SJSA1 (cell line): ENCODE results near the gene USP47. TPM values are rescaled to one million over a fixed set of nuclear protein-coding genes. Genes with fewer than 3 reads are reported as not detected.

Experiments
- DNase-seq, 2 experiments: peaks; one replicate each; pipeline ENCODE4 v3.0.0-alpha.2; 2015 to 2020; ENCODE audit warnings: low spot score in 2 of 2, low read depth in 1 of 2
- H3K27ac ChIP-seq: fragments of 250-450 bp; sonication (Bioruptor Pico); 2 replicates; pipeline ENCODE4 v1.5.1; 2020; ENCODE audit warnings: mild to moderate bottlenecking, moderate library complexity
- H3K27me3 ChIP-seq: fragments of 250-450 bp; sonication (Bioruptor Pico); replicated peaks from 2 replicates; pipeline ENCODE4 v1.5.1; 2020; ENCODE audit warnings: mild to moderate bottlenecking, moderate library complexity
- H3K36me3 ChIP-seq: fragments of 250-450 bp; sonication (Bioruptor Pico); 2 replicates; pipeline ENCODE4 v1.5.1; 2020; ENCODE audit warnings: mild to moderate bottlenecking
- H3K4me1 ChIP-seq: fragments of 250-450 bp; sonication (Bioruptor Pico); replicated peaks from 2 replicates; pipeline ENCODE4 v1.6.1; 2021; ENCODE audit warnings: mild to moderate bottlenecking
- H3K4me3 ChIP-seq: fragments of 250-450 bp; sonication (Bioruptor Pico); 2 replicates; pipeline ENCODE4 v1.5.1; 2020; ENCODE audit warnings: mild to moderate bottlenecking
- H3K9me3 ChIP-seq: fragments of 250-450 bp; sonication (Bioruptor Pico); replicated peaks from 2 replicates; pipeline ENCODE4 v1.5.1; 2020; ENCODE audit warnings: mild to moderate bottlenecking
- total RNA-seq: library from RNA; depleted of rRNA; stranded (reverse); fragments of >200 nt; shearing (Covaris generic); gene quantifications from 2 replicates; pipeline ENCODE4 v1.2.3, GENCODE V29; 2014

Gene USP47
- total RNA-seq, 1 experiment from 2014 or later: 64.9 TPM

DNA sequence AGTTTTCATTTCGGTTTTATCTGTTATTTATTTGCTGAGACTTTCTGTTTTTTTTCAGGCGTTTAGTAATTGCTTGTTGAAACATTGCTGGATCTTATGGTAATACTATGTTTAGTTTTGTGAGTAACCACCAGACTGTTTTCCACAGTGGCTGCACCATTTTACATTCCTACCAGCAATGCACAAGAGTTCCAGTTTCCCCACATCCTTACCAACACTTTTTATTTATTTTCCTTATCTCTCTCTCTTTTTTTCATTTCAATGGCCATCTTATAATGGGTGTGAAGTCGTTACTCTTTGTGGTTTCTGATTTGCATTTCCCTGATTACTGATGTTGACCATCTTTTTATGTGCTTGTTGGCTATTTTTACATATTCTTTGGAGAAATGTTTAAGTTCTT is 23.7 kb downstream of the USP47 start:
- peak overlapping the region; percentile 13; the same call in 1 of the 2 replicates for H3K27ac ChIP-seq
- H3K9me3 ChIP-seq: no peaks in the 10 kb centered on the region
- peaks cover 26% of the 10 kb centered on the region for H3K4me1 ChIP-seq
- no peak for DNase-seq
- H3K4me3 ChIP-seq: no peak overlapping the region
- H3K27me3 ChIP-seq: no peaks in the 10 kb centered on the region
- H3K36me3 ChIP-seq: peaks cover 7% of the 10 kb centered on the region

GRCh38 chr11:11866203-11866602 is 24.4 kb downstream of the USP47 start:
- no peak overlapping the region for H3K4me3 ChIP-seq
- no peaks in the 10 kb centered on the region for H3K9me3 ChIP-seq
- H3K27ac ChIP-seq: no peak overlapping the region
- peaks cover 23% of the 10 kb centered on the region for H3K4me1 ChIP-seq
- no peak for DNase-seq
- H3K27me3 ChIP-seq: no peaks in the 10 kb centered on the region
- peaks cover 7% of the 10 kb centered on the region for H3K36me3 ChIP-seq

- peaks cover 7% of the 10 kb centered on the region for H3K36me3 ChIP-seq
- no peak overlapping the region for H3K27ac ChIP-seq
- H3K27me3 ChIP-seq: no peaks in the 10 kb centered on the region
- no peaks in the 10 kb centered on the region for H3K9me3 ChIP-seq
- no peak overlapping the region for H3K4me3 ChIP-seq
- DNase-seq: no peak
- peaks cover 22% of the 10 kb centered on the region for H3K4me1 ChIP-seq
Measured at GRCh38 chr11:11867720-11868119, 25.9 kb downstream of the USP47 start.

DNA sequence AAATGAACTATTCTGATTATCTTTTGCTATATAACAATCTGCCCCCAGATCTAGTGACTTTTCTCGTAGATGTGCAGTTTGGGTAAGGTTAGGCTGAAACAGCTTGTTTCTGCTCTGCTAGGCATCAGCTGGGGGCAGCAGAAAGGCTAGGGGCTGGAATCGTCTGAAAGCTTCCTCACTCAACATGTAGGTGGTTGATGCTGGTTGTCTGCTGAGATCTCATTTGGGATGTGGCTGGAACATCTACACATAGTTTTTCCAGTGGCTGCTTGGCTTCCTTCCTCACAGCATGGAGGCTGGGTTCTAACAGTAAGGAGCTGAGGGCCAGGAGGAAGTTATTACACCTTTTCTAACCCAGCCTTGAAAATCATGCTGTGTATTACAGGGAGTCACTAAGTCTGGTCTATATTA is 30.2 kb downstream of the USP47 start:
- no peak overlapping the region for H3K27ac ChIP-seq
- no peak for DNase-seq
- H3K4me1 ChIP-seq: peaks cover 4% of the 10 kb centered on the region; the same call in 1 of the 2 replicates

GRCh38 chr11:11876458-11876857 is 34.7 kb downstream of the USP47 start:
- Histone ChIP-seq H3K36me3 (peaks cover 14% of the 10 kb centered on the region; the same call in 1 of the 2 replicates), H3K4me3 (no peak overlapping the region), H3K27ac (no peak overlapping the region), H3K9me3 (no peaks in the 10 kb centered on the region), H3K4me1 (no peaks in the 10 kb centered on the region; the same call in 1 of the 2 replicates), H3K27me3 (no peaks in the 10 kb centered on the region)
- DNase-seq: no peak

More for the DNA sequence above, 30.2 kb downstream of the USP47 start:
- H3K4me3 ChIP-seq: no peak overlapping the region
- no peaks in the 10 kb centered on the region for H3K9me3 ChIP-seq
- peaks cover 10% of the 10 kb centered on the region for H3K36me3 ChIP-seq
- H3K27me3 ChIP-seq: no peaks in the 10 kb centered on the region

DNA sequence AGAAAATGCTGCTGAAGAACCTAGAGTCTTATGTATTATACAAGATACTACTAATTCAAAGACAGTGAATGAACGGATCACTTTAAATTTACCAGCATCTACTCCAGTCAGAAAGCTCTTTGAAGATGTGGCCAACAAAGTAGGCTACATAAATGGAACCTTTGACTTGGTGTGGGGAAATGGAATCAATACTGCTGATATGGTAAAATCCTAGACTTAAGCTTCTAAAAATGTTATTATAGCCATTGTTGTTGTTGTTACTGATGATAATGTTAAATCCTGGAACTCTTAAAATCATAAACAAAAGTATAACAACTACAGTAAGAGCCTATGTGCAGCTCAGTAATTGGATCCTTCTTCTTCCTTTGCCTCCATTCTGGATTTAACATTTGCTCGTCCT is 38.4 kb downstream of the USP47 start:
- no peaks in the 10 kb centered on the region for H3K27me3 ChIP-seq
- peaks cover 9% of the 10 kb centered on the region for H3K4me1 ChIP-seq
- no peaks in the 10 kb centered on the region for H3K9me3 ChIP-seq
- DNase-seq: no peak
- no peak overlapping the region for H3K4me3 ChIP-seq
- peaks cover 46% of the 10 kb centered on the region for H3K36me3 ChIP-seq
- no peak overlapping the region for H3K27ac ChIP-seq

- H3K27me3 ChIP-seq: no peaks in the 10 kb centered on the region
- DNase-seq: no peak
- no peaks in the 10 kb centered on the region for H3K9me3 ChIP-seq
- H3K4me3 ChIP-seq: no peak overlapping the region
- H3K36me3 ChIP-seq: peaks cover 64% of the 10 kb centered on the region
- no peak overlapping the region for H3K27ac ChIP-seq
- peaks cover 14% of the 10 kb centered on the region for H3K4me1 ChIP-seq
Measured at GRCh38 chr11:11882539-11882938, 40.8 kb downstream of the USP47 start.

DNA sequence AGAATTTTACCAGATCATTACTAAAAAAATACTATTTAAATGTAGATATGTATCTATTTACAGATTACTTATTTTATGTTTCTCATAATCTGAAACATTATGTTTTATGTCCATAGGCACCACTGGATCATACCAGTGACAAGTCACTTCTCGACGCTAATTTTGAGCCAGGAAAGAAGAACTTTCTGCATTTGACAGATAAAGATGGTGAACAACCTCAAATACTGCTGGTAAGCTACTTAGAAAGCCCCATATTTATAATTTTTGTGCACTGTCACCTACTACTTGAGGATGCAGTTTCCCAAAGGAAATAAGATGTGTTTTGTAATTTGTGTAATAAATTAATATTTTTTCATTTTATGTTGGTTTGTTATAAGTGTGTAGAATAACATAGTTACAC is 42.6 kb downstream of the USP47 start:
- no peak overlapping the region for H3K27ac ChIP-seq

GRCh38 chr11:11884774-11885481 is 43.2 kb downstream of the USP47 start:
- peaks cover 84% of the 10 kb centered on the region for H3K36me3 ChIP-seq
- no peaks in the 10 kb centered on the region for H3K27me3 ChIP-seq
- H3K4me3 ChIP-seq: no peak overlapping the region
- H3K27ac ChIP-seq: peak overlapping the region; percentile 31; the same call in 1 of the 2 replicates
- H3K4me1 ChIP-seq: peaks cover 14% of the 10 kb centered on the region
- H3K9me3 ChIP-seq: no peaks in the 10 kb centered on the region
- peak; percentile 23 to 53 for DNase-seq

More for the DNA sequence above, 42.6 kb downstream of the USP47 start:
- Histone ChIP-seq H3K27me3 (no peaks in the 10 kb centered on the region), H3K4me1 (peaks cover 14% of the 10 kb centered on the region), H3K9me3 (no peaks in the 10 kb centered on the region), H3K36me3 (peaks cover 78% of the 10 kb centered on the region), H3K4me3 (no peak overlapping the region)
- DNase-seq: no peak

GRCh38 chr11:11894486-11894885 is 52.7 kb downstream of the USP47 start:
- H3K27ac ChIP-seq: peak overlapping the region; percentile 30
- H3K4me3 ChIP-seq: no peak overlapping the region
- H3K27me3 ChIP-seq: no peaks in the 10 kb centered on the region
- peaks cover 52% of the 10 kb centered on the region for H3K36me3 ChIP-seq
- H3K9me3 ChIP-seq: no peaks in the 10 kb centered on the region
- peak in 1 of 2 experiments; percentile 25 for DNase-seq
- H3K4me1 ChIP-seq: peaks cover 13% of the 10 kb centered on the region

DNA sequence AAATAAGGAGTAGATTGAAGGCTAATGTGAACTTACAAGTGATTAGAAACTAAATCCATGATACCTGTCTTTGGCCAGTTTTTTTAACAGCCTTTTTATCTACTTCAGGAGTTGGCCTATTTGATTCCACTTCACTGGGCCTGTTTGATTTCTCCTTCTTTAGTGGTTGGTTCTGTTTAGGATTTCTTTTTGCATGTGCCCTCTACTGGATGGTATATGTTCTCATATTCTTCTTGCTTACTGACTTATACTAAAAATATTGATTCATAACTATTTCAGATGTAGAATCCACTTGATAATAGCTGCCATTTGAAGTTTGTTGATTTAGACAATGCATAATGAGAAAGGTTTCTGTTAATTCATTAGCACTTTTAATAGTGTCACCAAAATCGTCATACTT is 53.9 kb downstream of the USP47 start:
- H3K4me3 ChIP-seq: no peak overlapping the region
- H3K36me3 ChIP-seq: peaks cover 44% of the 10 kb centered on the region
- no peak overlapping the region for H3K27ac ChIP-seq
- no peak for DNase-seq
- peaks cover 13% of the 10 kb centered on the region for H3K4me1 ChIP-seq
- H3K27me3 ChIP-seq: no peaks in the 10 kb centered on the region
- no peaks in the 10 kb centered on the region for H3K9me3 ChIP-seq

- Histone ChIP-seq H3K4me3 (no peak overlapping the region), H3K4me1 (peaks cover 12% of the 10 kb centered on the region), H3K36me3 (peaks cover 50% of the 10 kb centered on the region), H3K27ac (no peak overlapping the region), H3K27me3 (no peaks in the 10 kb centered on the region), H3K9me3 (no peaks in the 10 kb centered on the region)
- DNase-seq: no peak
Measured at GRCh38 chr11:11898648-11899047, 56.9 kb downstream of the USP47 start.

DNA sequence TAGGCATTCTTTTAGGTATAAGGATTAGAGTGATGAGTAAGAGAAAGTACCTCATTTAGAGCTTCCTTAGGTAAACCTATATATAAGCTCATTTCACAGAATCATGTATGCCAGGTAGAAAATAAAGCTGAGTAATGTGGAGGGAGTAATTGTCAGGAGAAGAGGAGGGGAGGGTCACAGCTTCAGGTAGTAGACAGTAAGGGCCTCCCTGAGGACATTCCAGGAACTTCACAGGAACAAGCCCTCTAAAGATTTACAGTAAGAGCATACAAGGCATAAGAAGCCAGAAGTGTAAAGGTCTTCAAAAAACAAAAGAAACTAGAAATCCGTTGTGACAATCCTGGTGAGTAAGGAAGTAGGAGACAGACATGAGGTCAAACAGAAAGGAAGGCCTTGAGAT is 57.6 kb downstream of the USP47 start:
- Histone ChIP-seq H3K9me3 (no peaks in the 10 kb centered on the region), H3K27ac (no peak overlapping the region), H3K4me1 (peaks cover 5% of the 10 kb centered on the region), H3K27me3 (no peaks in the 10 kb centered on the region), H3K4me3 (no peak overlapping the region), H3K36me3 (peaks cover 58% of the 10 kb centered on the region)
- no peak for DNase-seq

DNA sequence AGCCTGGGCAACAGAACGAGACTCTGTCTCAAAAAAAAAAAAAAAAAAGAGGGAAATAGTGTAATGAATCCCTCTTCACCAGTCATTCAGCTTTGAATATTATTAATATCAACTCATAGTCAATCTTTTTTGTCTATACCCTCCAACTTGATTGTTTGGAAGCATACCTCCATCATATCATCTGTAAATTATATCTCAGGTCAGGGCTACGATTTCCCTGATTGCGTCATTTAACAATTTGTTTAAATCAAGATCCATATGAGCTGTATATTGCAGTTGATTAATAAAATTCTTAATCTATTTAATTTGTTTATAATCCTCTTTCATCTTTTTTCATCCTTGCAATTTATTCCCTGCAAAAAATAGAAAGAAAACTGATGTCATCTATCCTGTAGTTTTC is 60.2 kb downstream of the USP47 start:
- no peak overlapping the region for H3K4me3 ChIP-seq
- H3K36me3 ChIP-seq: peaks cover 52% of the 10 kb centered on the region
- H3K27me3 ChIP-seq: no peaks in the 10 kb centered on the region
- H3K27ac ChIP-seq: no peak overlapping the region
- H3K9me3 ChIP-seq: no peaks in the 10 kb centered on the region
- no peak for DNase-seq
- no peaks in the 10 kb centered on the region for H3K4me1 ChIP-seq
